MM.1S (cell line): ENCODE results near the gene SRI.

Experiments used
- DNase-seq: peaks from one replicate; pipeline ENCODE4 v3.0.0-alpha.2; 2015
- H2AFZ ChIP-seq: fragments of 300-600 bp; sonication (generic); 2 replicates; pipeline ENCODE4 v1.6.0; 2016; ENCODE audit warnings: antibody characterized with exemption, low read length
- H3F3A ChIP-seq: fragments of 300-600 bp; sonication (generic); 2 replicates; pipeline ENCODE4 v1.6.1; 2016; ENCODE audit warnings: mild to moderate bottlenecking, antibody characterized with exemption, low read length, moderate library complexity, mixed read lengths; ENCODE audit not compliant: insufficient read depth
- H3K27ac ChIP-seq: fragments of 300-600 bp; sonication (generic); 2 replicates; pipeline ENCODE4 v1.5.1; 2016; ENCODE audit warnings: mild to moderate bottlenecking, low read length
- H3K27me3 ChIP-seq: fragments of 300-600 bp; sonication (generic); replicated peaks from 2 replicates; pipeline ENCODE4 v1.6.0; 2016; ENCODE audit warnings: low read length; ENCODE audit not compliant: insufficient read depth
- H3K36me3 ChIP-seq: fragments of 300-600 bp; sonication (generic); replicated peaks from 2 replicates; pipeline ENCODE4 v1.6.1; 2016; ENCODE audit warnings: mild to moderate bottlenecking, low read length, mixed read lengths; ENCODE audit not compliant: insufficient read depth
- H3K4me1 ChIP-seq: fragments of 300-600 bp; sonication (generic); 2 replicates; pipeline ENCODE4 v1.6.1; 2016; ENCODE audit warnings: low read length, mixed read lengths
- H3K4me2 ChIP-seq: fragments of 300-600 bp; sonication (generic); 2 replicates; pipeline ENCODE4 v1.6.0; 2016; ENCODE audit warnings: low read depth, low read length
- H3K4me3 ChIP-seq: fragments of 300-600 bp; sonication (generic); 2 replicates; pipeline ENCODE4 v1.5.1; 2016; ENCODE audit warnings: low read length, mixed read lengths
- H3K79me2 ChIP-seq: fragments of 300-600 bp; sonication (generic); 2 replicates; pipeline ENCODE4 v1.6.1; 2016; ENCODE audit warnings: mixed run types, low read length, mixed read lengths
- H3K9ac ChIP-seq: fragments of 300-600 bp; sonication (generic); 2 replicates; pipeline ENCODE4 v1.6.1; 2016; ENCODE audit warnings: low read length, mixed read lengths
- H3K9me2 ChIP-seq: fragments of 300-600 bp; sonication (generic); replicated peaks from 2 replicates; pipeline ENCODE4 v1.6.1; 2016; ENCODE audit warnings: mild to moderate bottlenecking, low read length, mixed read lengths; ENCODE audit not compliant: insufficient read depth
- H3K9me3 ChIP-seq: fragments of 300-600 bp; sonication (generic); replicated peaks from 2 replicates; pipeline ENCODE4 v1.6.1; 2016; ENCODE audit warnings: mild to moderate bottlenecking, low read length, mixed read lengths; ENCODE audit not compliant: insufficient read depth
- H4K20me1 ChIP-seq: fragments of 300-600 bp; sonication (generic); 2 replicates; pipeline ENCODE4 v1.6.1; 2016; ENCODE audit warnings: mild to moderate bottlenecking, low read length, moderate library complexity, mixed read lengths; ENCODE audit not compliant: insufficient read depth
- CTCF ChIP-seq: fragments of 300-600 bp; sonication (generic); IDR thresholded peaks from 2 replicates; pipeline ENCODE4 v1.5.1; 2016; ENCODE audit warnings: antibody characterized with exemption, low read length, mixed read lengths
- EZH2 ChIP-seq: fragments of 300-600 bp; sonication (generic); optimal IDR thresholded peaks from 2 replicates; pipeline ENCODE3; 2017; ENCODE audit warnings: low read depth, mild to moderate bottlenecking, antibody characterized with exemption, low read length, mixed read lengths
- EZH2phosphoT487 ChIP-seq: fragments of 300-600 bp; sonication (generic); IDR thresholded peaks from 2 replicates; pipeline ENCODE4 v1.6.1; 2018; ENCODE audit warnings: antibody characterized with exemption, low read length

Gene SRI

GRCh38 chr7:88226201-88226600, 6.4 kb upstream of the SRI start:
- Histone ChIP-seq H3K79me2 (no peaks in the 10 kb centered on the region), H3K9ac (no peak overlapping the region), H3K4me2 (no peak overlapping the region), H2AFZ (no peak overlapping the region), H4K20me1 (no peaks in the 10 kb centered on the region), H3K4me1 (no peaks in the 10 kb centered on the region), H3K27me3 (no peaks in the 10 kb centered on the region), H3K36me3 (no peaks in the 10 kb centered on the region), H3K9me3 (no peaks in the 10 kb centered on the region), H3K9me2 (no peaks in the 10 kb centered on the region), H3K27ac (no peak overlapping the region), H3K4me3 (no peak overlapping the region), H3F3A (no peaks in the 10 kb centered on the region)
- TF ChIP-seq EZH2phosphoT487: no peak
- no peak for DNase-seq

GRCh38 chr7:88224601-88225275, 4.9 kb upstream of the SRI start:
- no peak overlapping the region for H3K27ac ChIP-seq
- H3K4me1 ChIP-seq: 0 out of 2 replicates have a peak, but pooled peaks cover 6% of the 10 kb centered on the region
- H3K36me3 ChIP-seq: no peaks in the 10 kb centered on the region
- H3K9ac ChIP-seq: no peak overlapping the region
- H3K79me2 ChIP-seq: no peaks in the 10 kb centered on the region
- no peak overlapping the region for H3K4me3 ChIP-seq
- H3F3A ChIP-seq: no peaks in the 10 kb centered on the region
- no peak overlapping the region for H2AFZ ChIP-seq
- H3K9me3 ChIP-seq: no peaks in the 10 kb centered on the region
- DNase-seq: no peak
- no peak for TF ChIP-seq CTCF
- no peak for TF ChIP-seq EZH2phosphoT487
- no peak for TF ChIP-seq EZH2
- H4K20me1 ChIP-seq: no peaks in the 10 kb centered on the region
- no peaks in the 10 kb centered on the region for H3K27me3 ChIP-seq
- no peak overlapping the region for H3K4me2 ChIP-seq
- no peaks in the 10 kb centered on the region for H3K9me2 ChIP-seq

GRCh38 chr7:88223265-88223664, 3.4 kb upstream of the SRI start:
- no peak overlapping the region for H2AFZ ChIP-seq
- TF ChIP-seq EZH2 (no peak), CTCF (no peak), EZH2phosphoT487 (no peak)
- no peaks in the 10 kb centered on the region for H3K27me3 ChIP-seq
- H3K9me2 ChIP-seq: no peaks in the 10 kb centered on the region
- no peak overlapping the region for H3K9ac ChIP-seq
- DNase-seq: no peak
- no peaks in the 10 kb centered on the region for H3K36me3 ChIP-seq
- H3F3A ChIP-seq: peaks cover 11% of the 10 kb centered on the region
- no peaks in the 10 kb centered on the region for H3K79me2 ChIP-seq
- no peaks in the 10 kb centered on the region for H4K20me1 ChIP-seq
- no peaks in the 10 kb centered on the region for H3K9me3 ChIP-seq
- H3K4me2 ChIP-seq: no peak overlapping the region
- H3K4me3 ChIP-seq: no peak overlapping the region
- 0 out of 2 replicates have a peak, but pooled peaks cover 8% of the 10 kb centered on the region for H3K4me1 ChIP-seq
- H3K27ac ChIP-seq: no peak overlapping the region

GRCh38 chr7:88218836-88219605, 817 bp downstream of the SRI start:
- TF ChIP-seq EZH2 (no peak), EZH2phosphoT487 (no peak), CTCF (no peak)
- Histone ChIP-seq H3K4me1 (peaks cover 22% of the 10 kb centered on the region), H3K9me3 (no peaks in the 10 kb centered on the region), H2AFZ (peak overlapping the region; percentile 61), H3K4me2 (peak overlapping the region; percentile 90), H3K9me2 (no peaks in the 10 kb centered on the region), H4K20me1 (no peaks in the 10 kb centered on the region), H3K27ac (peak overlapping the region; percentile 63), H3K4me3 (peak overlapping the region; percentile 69), H3F3A (peaks cover 23% of the 10 kb centered on the region), H3K36me3 (no peaks in the 10 kb centered on the region), H3K79me2 (peaks cover 14% of the 10 kb centered on the region), H3K27me3 (no peaks in the 10 kb centered on the region), H3K9ac (peak overlapping the region; percentile 66)
- DNase-seq: peak; percentile 63
